IPS-18a (cell line): ENCODE data around the gene NFAM1.
A peak's percentile ranks its signal among the peaks of the same experiment; 100 is the strongest.

ENCODE experiments used
- H3K27ac ChIP-seq: one replicate; pipeline ENCODE4 v1.5.1; 2013; ENCODE audit warnings: low read length
- H3K27me3 ChIP-seq: one replicate; pipeline ENCODE4 v1.6.1; 2013; ENCODE audit warnings: mild to moderate bottlenecking, low read length; ENCODE audit not compliant: control insufficient read depth, insufficient read depth
- H3K36me3 ChIP-seq: one replicate; pipeline ENCODE4 v1.6.1; 2013; ENCODE audit warnings: low read depth, low read length; ENCODE audit not compliant: control insufficient read depth
- H3K4me1 ChIP-seq: one replicate; pipeline ENCODE4 v1.6.1; 2013; ENCODE audit warnings: low read depth, low read length; ENCODE audit not compliant: control insufficient read depth
- H3K4me3 ChIP-seq: one replicate; pipeline ENCODE4 v1.5.1; 2013; ENCODE audit warnings: low read length
- H3K9ac ChIP-seq: one replicate; pipeline ENCODE4 v1.6.1; 2013; ENCODE audit warnings: mild to moderate bottlenecking, low read length, moderate library complexity
- H3K9me3 ChIP-seq: one replicate; pipeline ENCODE4 v1.6.1; 2013; ENCODE audit warnings: low read depth, low read length; ENCODE audit not compliant: control insufficient read depth

The NFAM1 gene

GRCh38 chr22:42425989-42426355, 6.2 kb downstream of the NFAM1 start:
- Histone ChIP-seq H3K4me1 (peaks cover 5% of the 10 kb centered on the region), H3K9me3 (no peaks in the 10 kb centered on the region), H3K27me3 (peaks cover 13% of the 10 kb centered on the region), H3K36me3 (no peaks in the 10 kb centered on the region), H3K9ac (no peak overlapping the region), H3K27ac (no peak overlapping the region), H3K4me3 (no peak overlapping the region)

GRCh38 chr22:42425337-42425988, 6.7 kb downstream of the NFAM1 start:
- Histone ChIP-seq H3K27ac (no peak overlapping the region), H3K36me3 (no peaks in the 10 kb centered on the region), H3K27me3 (peaks cover 9% of the 10 kb centered on the region), H3K9ac (no peak overlapping the region), H3K4me3 (no peak overlapping the region), H3K9me3 (no peaks in the 10 kb centered on the region), H3K4me1 (peaks cover 5% of the 10 kb centered on the region)

- no peaks in the 10 kb centered on the region for H3K27me3 ChIP-seq
- H3K9ac ChIP-seq = no peak overlapping the region
- H3K36me3 ChIP-seq = no peaks in the 10 kb centered on the region
- H3K9me3 ChIP-seq = no peaks in the 10 kb centered on the region
- H3K27ac ChIP-seq = no peak overlapping the region
- peaks cover 3% of the 10 kb centered on the region for H3K4me1 ChIP-seq
- H3K4me3 ChIP-seq = no peak overlapping the region
Measured at GRCh38 chr22:42419243-42419881, 12.8 kb downstream of the NFAM1 start.

GRCh38 chr22:42418811-42419242, 13.4 kb downstream of the NFAM1 start:
- Histone ChIP-seq H3K9me3 (no peaks in the 10 kb centered on the region), H3K36me3 (no peaks in the 10 kb centered on the region), H3K27me3 (no peaks in the 10 kb centered on the region), H3K4me3 (no peak overlapping the region), H3K27ac (no peak overlapping the region), H3K4me1 (peaks cover 3% of the 10 kb centered on the region), H3K9ac (no peak overlapping the region)

GRCh38 chr22:42417645-42418305, 14.4 kb downstream of the NFAM1 start:
- H3K27me3 ChIP-seq = no peaks in the 10 kb centered on the region
- H3K4me1 ChIP-seq = peaks cover 9% of the 10 kb centered on the region
- H3K4me3 ChIP-seq = no peak overlapping the region
- no peak overlapping the region for H3K27ac ChIP-seq
- H3K9ac ChIP-seq = no peak overlapping the region
- no peaks in the 10 kb centered on the region for H3K36me3 ChIP-seq
- H3K9me3 ChIP-seq = no peaks in the 10 kb centered on the region

GRCh38 chr22:42416671-42417230, 15.5 kb downstream of the NFAM1 start:
- H3K27ac ChIP-seq = no peak overlapping the region
- H3K27me3 ChIP-seq = peaks cover 6% of the 10 kb centered on the region
- no peak overlapping the region for H3K4me3 ChIP-seq
- no peak overlapping the region for H3K9ac ChIP-seq
- H3K9me3 ChIP-seq = no peaks in the 10 kb centered on the region
- no peaks in the 10 kb centered on the region for H3K36me3 ChIP-seq
- peaks cover 18% of the 10 kb centered on the region for H3K4me1 ChIP-seq

GRCh38 chr22:42414565-42415303, 17.5 kb downstream of the NFAM1 start:
- H3K4me1 ChIP-seq = peaks cover 18% of the 10 kb centered on the region
- H3K4me3 ChIP-seq = no peak overlapping the region
- no peaks in the 10 kb centered on the region for H3K9me3 ChIP-seq
- H3K27me3 ChIP-seq = peaks cover 7% of the 10 kb centered on the region
- H3K27ac ChIP-seq = no peak overlapping the region
- no peak overlapping the region for H3K9ac ChIP-seq
- no peaks in the 10 kb centered on the region for H3K36me3 ChIP-seq

- Histone ChIP-seq H3K27ac (no peak overlapping the region), H3K36me3 (no peaks in the 10 kb centered on the region), H3K9me3 (no peaks in the 10 kb centered on the region), H3K27me3 (peaks cover 7% of the 10 kb centered on the region), H3K4me1 (peaks cover 18% of the 10 kb centered on the region), H3K9ac (no peak overlapping the region), H3K4me3 (no peak overlapping the region)
Measured at GRCh38 chr22:42414021-42414420, 18.2 kb downstream of the NFAM1 start.

- Histone ChIP-seq H3K36me3 (no peaks in the 10 kb centered on the region), H3K27ac (peak overlapping the region; percentile 63), H3K4me1 (peaks cover 18% of the 10 kb centered on the region), H3K9me3 (no peaks in the 10 kb centered on the region), H3K4me3 (peak overlapping the region; percentile 42), H3K27me3 (peaks cover 7% of the 10 kb centered on the region), H3K9ac (peak overlapping the region; percentile 55)
Measured at GRCh38 chr22:42412744-42413333, 19.4 kb downstream of the NFAM1 start.

- Histone ChIP-seq H3K4me1 (peaks cover 18% of the 10 kb centered on the region), H3K9me3 (no peaks in the 10 kb centered on the region), H3K4me3 (no peak overlapping the region), H3K9ac (no peak overlapping the region), H3K27me3 (peaks cover 7% of the 10 kb centered on the region), H3K27ac (no peak overlapping the region), H3K36me3 (no peaks in the 10 kb centered on the region)
Measured at GRCh38 chr22:42410708-42411107, 21.5 kb downstream of the NFAM1 start.
